Measurements from ENCODE around the gene SMIM17.

Gene SMIM17

DNA sequence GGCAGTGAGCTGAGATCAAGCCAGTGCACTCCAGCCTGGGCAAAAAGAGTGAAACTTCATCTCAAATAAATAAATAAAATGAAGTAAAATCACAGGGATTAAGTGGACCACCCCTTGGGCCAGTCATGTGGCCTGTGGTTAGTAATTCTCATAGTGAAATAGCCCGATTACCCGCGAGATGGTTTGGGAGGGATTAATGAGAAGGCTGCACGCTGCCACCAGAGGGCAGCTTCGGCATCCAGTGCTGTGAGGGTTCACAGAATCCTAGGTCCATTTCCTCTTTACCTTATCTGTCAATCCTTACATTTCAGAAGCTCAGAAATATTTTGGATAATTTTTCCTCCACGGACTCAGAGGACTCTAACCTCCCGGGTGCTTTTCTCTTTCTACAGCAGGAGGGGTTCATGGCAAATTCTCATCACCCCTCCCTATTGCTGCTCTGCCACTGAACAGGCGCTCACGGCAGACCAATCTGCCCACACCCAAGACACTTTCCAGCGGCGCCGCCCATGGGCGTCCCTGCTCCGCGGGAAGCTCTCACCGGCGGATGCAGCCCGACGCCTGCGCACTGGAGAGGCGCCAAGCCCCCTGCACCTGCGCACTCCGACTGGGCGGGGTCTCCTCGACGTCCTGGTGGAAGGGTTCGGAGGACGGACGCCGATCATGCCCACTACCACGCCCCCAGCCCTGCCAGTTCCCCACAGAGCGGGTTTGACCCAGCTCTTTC lies 17.6 kb downstream of the SMIM17 start:
- Mint-ChIP-seq H3K36me3 (ENCODE audit: low read depth) (no peaks in the 10 kb centered on the region), H3K4me3 (no peak overlapping the region), H3K9me3 (peaks cover 53% of the 10 kb centered on the region), H3K4me1 (no peaks in the 10 kb centered on the region), H3K27me3 (ENCODE audit: low read depth) (no peaks in the 10 kb centered on the region), H3K27ac (no peak overlapping the region)
- no peak for TF ChIP-seq CTCF (IDR thresholded peaks at IDR 0.05; ENCODE audit: unreplicated experiment in 3 of 3)

DNA sequence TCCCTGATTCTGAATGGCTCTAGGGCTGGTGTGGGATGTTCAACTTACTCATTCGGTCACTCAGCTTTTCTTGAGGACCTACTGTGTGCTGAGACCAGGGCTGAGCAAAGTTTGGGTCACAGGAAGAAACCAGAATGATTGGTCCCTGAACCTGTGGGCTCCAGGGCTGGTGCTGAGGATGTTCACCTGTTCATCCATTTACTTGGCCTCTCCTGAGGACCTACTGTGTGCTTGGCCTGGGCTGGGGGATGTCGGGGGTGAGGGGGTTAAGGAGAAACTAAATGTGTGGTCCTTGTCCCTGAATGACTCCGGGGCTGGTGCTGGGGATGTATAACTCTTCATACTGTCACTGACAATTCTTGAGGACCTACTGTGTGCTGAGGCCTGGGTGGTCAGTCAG lies 18.3 kb downstream of the SMIM17 start:
- no peaks in the 10 kb centered on the region for H3K27me3 Mint-ChIP-seq (ENCODE audit: low read depth)
- H3K4me3 Mint-ChIP-seq: no peak overlapping the region

DNA sequence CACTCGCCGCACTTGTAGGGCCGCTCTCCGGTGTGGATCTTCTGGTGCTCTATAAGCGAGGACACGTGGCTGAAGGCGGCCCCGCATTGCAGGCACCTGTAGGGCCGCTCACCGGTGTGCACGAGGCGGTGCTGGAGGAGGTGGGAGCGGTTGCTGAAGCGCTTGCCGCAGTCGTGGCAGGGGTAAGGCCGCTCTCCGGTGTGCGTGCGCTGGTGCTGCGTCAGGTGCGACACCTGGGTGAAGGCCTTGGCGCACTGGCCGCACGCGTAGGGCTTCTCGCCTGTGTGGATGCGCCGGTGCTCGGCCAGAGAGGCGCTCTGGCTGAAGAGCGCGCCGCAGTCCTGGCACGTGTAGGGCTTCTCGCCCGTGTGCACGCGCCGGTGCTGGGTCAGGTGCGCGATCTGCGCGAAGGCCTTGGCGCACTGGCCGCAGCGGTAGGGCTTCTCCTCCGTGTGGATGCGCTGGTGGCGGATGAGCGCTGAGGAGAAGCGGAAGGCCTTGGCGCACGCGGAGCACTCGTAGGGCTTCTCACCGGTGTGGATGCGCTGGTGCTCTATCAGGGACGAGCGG lies 21.1 kb downstream of the SMIM17 start:
- Mint-ChIP-seq H3K36me3 (ENCODE audit: low read depth) (no peaks in the 10 kb centered on the region), H3K9me3 (peaks cover 59% of the 10 kb centered on the region), H3K27ac (no peak overlapping the region), H3K4me3 (no peak overlapping the region), H3K4me1 (no peaks in the 10 kb centered on the region), H3K27me3 (ENCODE audit: low read depth) (no peaks in the 10 kb centered on the region)
- TF ChIP-seq CTCF (IDR thresholded peaks at IDR 0.05; ENCODE audit: unreplicated experiment in 3 of 3): no peak

More for the DNA sequence above, 18.3 kb downstream of the SMIM17 start:
- Mint-ChIP-seq H3K36me3 (ENCODE audit: low read depth) (no peaks in the 10 kb centered on the region), H3K4me1 (no peaks in the 10 kb centered on the region), H3K9me3 (peaks cover 53% of the 10 kb centered on the region), H3K27ac (no peak overlapping the region)
- no peak for TF ChIP-seq CTCF (IDR thresholded peaks at IDR 0.05; ENCODE audit: unreplicated experiment in 3 of 3)

- TF ChIP-seq CTCF (IDR thresholded peaks at IDR 0.05; ENCODE audit: unreplicated experiment in 3 of 3): no peak
- Mint-ChIP-seq H3K27ac (no peak overlapping the region), H3K27me3 (ENCODE audit: low read depth) (no peaks in the 10 kb centered on the region), H3K36me3 (ENCODE audit: low read depth) (no peaks in the 10 kb centered on the region), H3K4me1 (no peaks in the 10 kb centered on the region), H3K9me3 (peaks cover 58% of the 10 kb centered on the region), H3K4me3 (no peak overlapping the region)
Measured at GRCh38 chr19:56664511-56664910, 21.6 kb downstream of the SMIM17 start.

DNA sequence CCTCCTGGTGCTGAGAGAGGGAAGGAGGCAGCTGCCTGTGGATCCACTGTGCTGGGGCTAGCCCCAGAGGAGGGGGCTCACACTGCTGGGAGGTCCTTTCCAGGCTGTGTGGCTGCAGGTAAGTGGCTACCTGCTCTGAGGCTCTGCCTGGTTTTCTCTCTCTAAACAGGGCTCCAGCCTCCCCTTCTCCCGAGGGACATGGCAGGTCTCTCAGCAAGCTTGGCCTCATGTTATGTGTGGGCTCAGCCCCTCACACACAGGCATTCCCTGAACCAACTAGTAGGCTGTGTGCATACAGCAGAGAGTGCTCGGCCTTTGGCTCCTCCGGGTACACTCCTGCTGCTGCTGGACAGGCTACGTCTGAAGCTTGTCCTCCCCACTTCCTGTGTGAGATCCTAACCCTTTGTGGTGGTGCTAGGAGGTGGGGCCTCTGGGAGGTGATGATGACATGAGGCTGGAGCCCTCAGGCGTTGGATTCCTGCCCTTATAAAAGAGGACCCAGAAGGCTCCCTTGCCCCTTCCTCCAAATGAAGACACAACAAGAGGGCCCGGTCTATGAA lies 24.4 kb downstream of the SMIM17 start:
- no peak for TF ChIP-seq CTCF (IDR thresholded peaks at IDR 0.05; ENCODE audit: unreplicated experiment in 3 of 3)
- H3K4me3 Mint-ChIP-seq: no peak overlapping the region
- peaks cover 4% of the 10 kb centered on the region for H3K36me3 Mint-ChIP-seq (ENCODE audit: low read depth)
- no peaks in the 10 kb centered on the region for H3K4me1 Mint-ChIP-seq
- H3K27ac Mint-ChIP-seq: no peak overlapping the region
- peaks cover 52% of the 10 kb centered on the region for H3K9me3 Mint-ChIP-seq
- no peaks in the 10 kb centered on the region for H3K27me3 Mint-ChIP-seq (ENCODE audit: low read depth)
